Activated naive CD4-positive, alpha-beta T cell treated with anti-CD3 and anti-CD28 coated beads for 36 hours (primary cell): ENCODE measurements around the gene GPAT3. TPM values are rescaled to one million over a fixed set of nuclear protein-coding genes. Genes with fewer than 3 reads are reported as not detected.

Experiments
- CTCF ChIA-PET: fragments of 350-600 bp; sonication (Branson Sonifier 250); formaldehyde crosslinking; loops from one replicate; lab custom pipeline; 2021; ENCODE audit warnings: antibody characterized with exemption; lab: Charles Lee
- DNase-seq: peaks from one replicate; pipeline ENCODE4 v3.0.0-alpha.2; 2020
- H3K27ac Mint-ChIP-seq: one replicate; pipeline ENCODE4 v1.8.0; 2021; ENCODE audit warnings: mild to moderate bottlenecking, mixed read lengths
- H3K27me3 Mint-ChIP-seq: one replicate; pipeline ENCODE4 v1.8.0; 2021; ENCODE audit warnings: low read depth, mixed read lengths
- H3K36me3 Mint-ChIP-seq: one replicate; pipeline ENCODE4 v1.8.0; 2021; ENCODE audit warnings: low read depth, mixed read lengths
- H3K4me1 Mint-ChIP-seq: one replicate; pipeline ENCODE4 v1.8.0; 2021; ENCODE audit warnings: low read depth, mixed read lengths
- H3K4me3 Mint-ChIP-seq: one replicate; pipeline ENCODE4 v1.8.0; 2021; ENCODE audit warnings: mild to moderate bottlenecking, moderate library complexity, mixed read lengths
- H3K9me3 Mint-ChIP-seq: one replicate; pipeline ENCODE4 v1.8.0; 2021; ENCODE audit warnings: mixed read lengths
- intact Hi-C: fragments of 100-400 bp; cut with micrococcal nuclease; formaldehyde crosslinking; loops from one replicate; pipeline ENCODE4 v1.15.1; 2023
- total RNA-seq, 2 experiments: library from RNA; stranded (reverse); gene quantifications; one replicate each; pipeline ENCODE4 v1.2.3, GENCODE V29; 2021

GPAT3 gene
- total RNA-seq, 2 experiments from 2014 or later, result 2.0 to 3.1 TPM

- intact Hi-C loops, result loop anchor here (10.0 kb wide), 1 partner anchor 225 kb away; no protein-coding TSS in a partner anchor
- Mint-ChIP-seq H3K36me3 (no peaks in the 10 kb centered on the region), H3K4me3 (no peak overlapping the region), H3K9me3 (no peaks in the 10 kb centered on the region), H3K4me1 (no peaks in the 10 kb centered on the region), H3K27me3 (peaks cover 6% of the 10 kb centered on the region), H3K27ac (no peak overlapping the region)
- no peak for DNase-seq
- CTCF ChIA-PET, result interaction anchor here (4.2 kb wide), 1 partner anchor 11 kb away, joined by 15 read pairs; no protein-coding TSS in a partner anchor
These were observed 94.2 kb downstream of the GPAT3 start for GRCh38 chr4:83629945-83630721.

- intact Hi-C loops, result loop anchor here (10.0 kb wide), 1 partner anchor 226 kb away; no protein-coding TSS in a partner anchor
- no peak overlapping the region for H3K27ac Mint-ChIP-seq
- no peaks in the 10 kb centered on the region for H3K4me1 Mint-ChIP-seq
- CTCF ChIA-PET, result interaction anchor here (4.2 kb wide), 1 partner anchor 10 kb away, joined by 15 read pairs; no protein-coding TSS in a partner anchor
- no peak overlapping the region for H3K4me3 Mint-ChIP-seq
- H3K9me3 Mint-ChIP-seq, result no peaks in the 10 kb centered on the region
- no peak for DNase-seq
- peaks cover 3% of the 10 kb centered on the region for H3K27me3 Mint-ChIP-seq
- H3K36me3 Mint-ChIP-seq, result no peaks in the 10 kb centered on the region
These were observed 95.2 kb downstream of the GPAT3 start for GRCh38 chr4:83631066-83631465.

- H3K4me3 Mint-ChIP-seq, result no peak overlapping the region
- CTCF ChIA-PET, result interaction anchor here (1.0 to 3.0 kb wide), 2 partner anchors 128 to 146 kb away, joined by 5 to 6 read pairs; no protein-coding TSS in a partner anchor
- intact Hi-C loops, result loop anchor here (10.0 kb wide), 1 partner anchor 232 kb away; no protein-coding TSS in a partner anchor
- no peaks in the 10 kb centered on the region for H3K9me3 Mint-ChIP-seq
- no peaks in the 10 kb centered on the region for H3K4me1 Mint-ChIP-seq
- H3K27me3 Mint-ChIP-seq, result no peaks in the 10 kb centered on the region
- no peak overlapping the region for H3K27ac Mint-ChIP-seq
- no peaks in the 10 kb centered on the region for H3K36me3 Mint-ChIP-seq
- DNase-seq, result no peak
These were observed 101.0 kb downstream of the GPAT3 start for GRCh38 chr4:83636930-83637329.

- no peaks in the 10 kb centered on the region for H3K27me3 Mint-ChIP-seq
- no peaks in the 10 kb centered on the region for H3K9me3 Mint-ChIP-seq
- peak; percentile 74 for DNase-seq
- CTCF ChIA-PET, result interaction anchor here (0.5 to 4.9 kb wide), 14 partner anchors 11 to 291 kb away, joined by 3 to 54 read pairs (median 5); no protein-coding TSS in a partner anchor
- H3K4me1 Mint-ChIP-seq, result peaks cover 3% of the 10 kb centered on the region
- no peak overlapping the region for H3K27ac Mint-ChIP-seq
- no peak overlapping the region for H3K4me3 Mint-ChIP-seq
- intact Hi-C loops, result loop anchor here (1.0 to 10.0 kb wide), 7 partner anchors 131 to 568 kb away; partner anchors contain the start of gene COQ2
- H3K36me3 Mint-ChIP-seq, result no peaks in the 10 kb centered on the region
These were observed 104.1 kb downstream of the GPAT3 start for GRCh38 chr4:83639849-83640493.

GRCh38 chr4:83643036-83643435 lies 107.1 kb downstream of the GPAT3 start:
- intact Hi-C loops, result loop anchor here (5.0 kb wide), 2 partner anchors 319 to 571 kb away; no protein-coding TSS in a partner anchor
- DNase-seq, result no peak
- no peak overlapping the region for H3K27ac Mint-ChIP-seq
- H3K4me1 Mint-ChIP-seq, result peaks cover 3% of the 10 kb centered on the region
- H3K27me3 Mint-ChIP-seq, result no peaks in the 10 kb centered on the region
- H3K36me3 Mint-ChIP-seq, result no peaks in the 10 kb centered on the region
- H3K9me3 Mint-ChIP-seq, result no peaks in the 10 kb centered on the region
- CTCF ChIA-PET, result interaction anchor here (0.6 to 4.9 kb wide), 8 partner anchors 12 to 981 kb away, joined by 3 to 54 read pairs (median 4); partner anchors contain the start of gene GPAT3
- H3K4me3 Mint-ChIP-seq, result no peak overlapping the region

GRCh38 chr4:83644677-83645659 lies 109.1 kb downstream of the GPAT3 start:
- DNase-seq, result peak; percentile 56
- no peaks in the 10 kb centered on the region for H3K36me3 Mint-ChIP-seq
- H3K4me3 Mint-ChIP-seq, result no peak overlapping the region
- peaks cover 3% of the 10 kb centered on the region for H3K4me1 Mint-ChIP-seq
- no peaks in the 10 kb centered on the region for H3K9me3 Mint-ChIP-seq
- no peaks in the 10 kb centered on the region for H3K27me3 Mint-ChIP-seq
- CTCF ChIA-PET, result interaction anchor here (0.6 to 2.7 kb wide), 19 partner anchors 8 to 886 kb away, joined by 3 to 10 read pairs (median 3); partner anchors contain the start of gene GPAT3
- intact Hi-C loops, result loop anchor here (1.0 to 5.0 kb wide), 6 partner anchors 317 to 1326 kb away; no protein-coding TSS in a partner anchor
- H3K27ac Mint-ChIP-seq, result no peak overlapping the region

- intact Hi-C loops, result no loop called here
- H3K9me3 Mint-ChIP-seq, result no peaks in the 10 kb centered on the region
- no peaks in the 10 kb centered on the region for H3K27me3 Mint-ChIP-seq
- no peak overlapping the region for H3K4me3 Mint-ChIP-seq
- H3K27ac Mint-ChIP-seq, result no peak overlapping the region
- no peaks in the 10 kb centered on the region for H3K36me3 Mint-ChIP-seq
- DNase-seq, result no peak
- peaks cover 3% of the 10 kb centered on the region for H3K4me1 Mint-ChIP-seq
- CTCF ChIA-PET, result interaction anchor here (0.9 to 2.7 kb wide), 5 partner anchors 11 to 143 kb away, joined by 3 to 10 read pairs (median 5); no protein-coding TSS in a partner anchor
These were observed 110.8 kb downstream of the GPAT3 start for GRCh38 chr4:83646538-83647239.

GRCh38 chr4:83651846-83652245 lies 115.9 kb downstream of the GPAT3 start:
- CTCF ChIA-PET, result interaction anchor here (1.0 kb wide), 1 partner anchor 12 kb away, joined by 4 read pairs; no protein-coding TSS in a partner anchor

More at GRCh38 chr4:83651846-83652245, 115.9 kb downstream of the GPAT3 start:
- Mint-ChIP-seq H3K27ac (no peak overlapping the region), H3K27me3 (peaks cover 3% of the 10 kb centered on the region), H3K36me3 (no peaks in the 10 kb centered on the region), H3K4me1 (no peaks in the 10 kb centered on the region), H3K9me3 (no peaks in the 10 kb centered on the region), H3K4me3 (no peak overlapping the region)
- intact Hi-C loops, result no loop called here
- DNase-seq, result no peak

Other genes starting within 250 kb of the GPAT3 start
- gene HPSE, start 201.3 kb upstream of the GPAT3 start, total RNA-seq, result 10 to 100 TPM; 13.5 to 16.1 TPM
- 10 to 100 TPM in 1 of 2 experiments, 1 to 10 TPM in 1; 7.9 to 10.9 TPM for gene HELQ, start 80.3 kb upstream of the GPAT3 start, total RNA-seq
- 10 to 100 TPM; 67.2 to 69.9 TPM for gene MRPS18C, start 80.0 kb upstream of the GPAT3 start, total RNA-seq
- gene ABRAXAS1, start 51.0 kb upstream of the GPAT3 start, total RNA-seq, result 10 to 100 TPM; 19.7 to 20.9 TPM